Keratinocyte (primary cell): Measurements from ENCODE around the gene RBM18. TPM values are rescaled to one million over a fixed set of nuclear protein-coding genes. Genes with fewer than 3 reads are reported as not detected.

Experiments
- DNase-seq: peaks from one replicate; pipeline ENCODE4 v3.0.0-alpha.2; 2011; ENCODE audit warnings: low read depth, missing footprints, low spot score
- FAIRE-seq: peaks from 2 replicates; lab custom pipeline; 2011; peaks lifted over from hg19 to GRCh38; lab: Jason Lieb, UNC
- H2AFZ ChIP-seq: 2 replicates; pipeline ENCODE4 v1.6.0; 2012; ENCODE audit warnings: low read length, control low read depth, inconsistent platforms; ENCODE audit not compliant: control insufficient read depth
- H3K27ac ChIP-seq: 2 replicates; pipeline ENCODE4 v1.5.1; 2011; ENCODE audit warnings: low read length; ENCODE audit not compliant: control insufficient read depth, insufficient read depth
- H3K27me3 ChIP-seq: 3 replicates; pipeline ENCODE4 v1.6.0; 2011; ENCODE audit warnings: low read length; ENCODE audit not compliant: control insufficient read depth, insufficient read depth; ENCODE audit errors: extremely low read depth
- H3K36me3 ChIP-seq, 2 experiments: 2 replicates in 1 of 2; 3 replicates in 1 of 2; pipeline ENCODE4 v1.5.1; 2011; ENCODE audit warnings: low read length in 2 of 2, mild to moderate bottlenecking in 1 of 2; ENCODE audit not compliant: control insufficient read depth in 2 of 2, insufficient read depth in 2 of 2; ENCODE audit errors: extremely low read depth in 1 of 2
- H3K4me1 ChIP-seq: 3 replicates; pipeline ENCODE4 v1.5.1; 2011; ENCODE audit warnings: low read length; ENCODE audit not compliant: control insufficient read depth, insufficient read depth; ENCODE audit errors: extremely low read depth
- H3K4me2 ChIP-seq: 3 replicates; pipeline ENCODE4 v1.6.0; 2011; ENCODE audit warnings: low read depth, low read length; ENCODE audit not compliant: control insufficient read depth, insufficient read depth; ENCODE audit errors: extremely low read depth
- H3K4me3 ChIP-seq, 3 experiments: fragments of 200-600 bp in 1 of 3; sonication (generic) in 1 of 3; 2 replicates in 2 of 3; 3 replicates in 1 of 3; pipeline ENCODE4 v1.5.1; 2011 to 2016; ENCODE audit warnings: low read length in 3 of 3, mild to moderate bottlenecking in 3 of 3, control low read depth in 2 of 3, inconsistent platforms in 1 of 3, low read depth in 1 of 3, mixed read lengths in 1 of 3, mixed run types in 1 of 3, moderate library complexity in 1 of 3; ENCODE audit not compliant: control insufficient read depth in 2 of 3, insufficient read depth in 2 of 3; ENCODE audit errors: extremely low read depth in 1 of 3
- H3K79me2 ChIP-seq: 2 replicates; pipeline ENCODE4 v1.6.0; 2012; ENCODE audit warnings: low read length; ENCODE audit not compliant: control insufficient read depth, insufficient read depth
- H3K9ac ChIP-seq: 3 replicates; pipeline ENCODE4 v1.6.0; 2011; ENCODE audit warnings: low read length; ENCODE audit not compliant: control insufficient read depth, insufficient read depth; ENCODE audit errors: extremely low read depth
- H3K9me1 ChIP-seq: 3 replicates; pipeline ENCODE4 v1.6.0; 2011; ENCODE audit warnings: low read length; ENCODE audit not compliant: control insufficient read depth, insufficient read depth; ENCODE audit errors: extremely low read depth
- H3K9me3 ChIP-seq: 2 replicates; pipeline ENCODE4 v1.5.1; 2012; ENCODE audit warnings: low read depth, low read length; ENCODE audit not compliant: control insufficient read depth
- H4K20me1 ChIP-seq: 3 replicates; pipeline ENCODE4 v1.6.0; 2011; ENCODE audit warnings: low read length; ENCODE audit not compliant: control insufficient read depth, insufficient read depth; ENCODE audit errors: extremely low read depth
- CTCF ChIP-seq, 3 experiments: IDR thresholded peaks in 1 of 3; conservative IDR thresholded peaks in 1 of 3; optimal IDR thresholded peaks in 1 of 3; 2 replicates in 2 of 3; 3 replicates in 1 of 3; pipeline versions ENCODE3 to v1.5.1; 2011; ENCODE audit warnings: low read length in 3 of 3, mild to moderate bottlenecking in 3 of 3, moderate library complexity in 2 of 3, control low read depth in 1 of 3, inconsistent platforms in 1 of 3; ENCODE audit not compliant: insufficient read depth in 2 of 3; ENCODE audit errors: extremely low read depth in 1 of 3
- EZH2 ChIP-seq: IDR thresholded peaks from one replicate; pipeline ENCODE4 v1.6.1; 2012; ENCODE audit warnings: inconsistent platforms, mild to moderate bottlenecking, low read length, moderate library complexity
- dilution Hi-C: fragments of 300-500 bp; cut with MboI; formaldehyde crosslinking; loops from one replicate; pipeline ENCODE4 v1.7.0; 2020; ENCODE audit warnings: low sequenced_read_pairs; ENCODE audit not compliant: extremely low pct_ligation_motif_present
- polyA plus RNA-seq, 5 experiments: library from polyadenylated mRNA; depleted of rRNA in 3 of 5; stranded (reverse) in 3 of 5; stranded (forward) in 1 of 5; unstranded in 1 of 5; fragments of >200 nt; gene quantifications; 1 replicate in 1 of 5; 2 replicates in 3 of 5; 3 replicates in 1 of 5; pipeline versions ENCODE4 v1.2.1 to v1.2.3, GENCODE V29; 2011 to 2012; ENCODE audit warnings: missing spikeins in 2 of 5, low read depth in 1 of 5, low replicate concordance in 1 of 5

RBM18 gene
- polyA plus RNA-seq, 1 donor (not counting 4 experiments of a cell fraction or from before 2014, with no cell fraction given), result 43.4 TPM

GRCh38 chr9:122193651-122194050 is 71.0 kb downstream of the RBM18 start:
- dilution Hi-C loops, result no loop called here
- no peaks in the 10 kb centered on the region for H3K9me1 ChIP-seq
- no peak overlapping the region for H3K9ac ChIP-seq
- FAIRE-seq (no peak), DNase-seq (no peak)
- no peaks in the 10 kb centered on the region for H3K79me2 ChIP-seq
- H3K27me3 ChIP-seq, result peaks cover 15% of the 10 kb centered on the region
- H3K27ac ChIP-seq, result no peak overlapping the region
- no peaks in the 10 kb centered on the region for H4K20me1 ChIP-seq
- TF ChIP-seq EZH2, result no peak
- no peak for TF ChIP-seq CTCF (optimal IDR thresholded peaks at IDR 0.05 in 1 of 3, IDR thresholded peaks at IDR 0.05 in 1 of 3, conservative IDR thresholded peaks at IDR 0.05 in 1 of 3; ENCODE audit: extremely low read depth in 1 of 3, insufficient read depth in 2 of 3, low read length in 3 of 3)
- H3K4me3 ChIP-seq, result no peak overlapping the region
- no peak overlapping the region for H2AFZ ChIP-seq
- peaks cover 9% of the 10 kb centered on the region for H3K4me1 ChIP-seq
- H3K9me3 ChIP-seq, result no peaks in the 10 kb centered on the region
- no peak overlapping the region for H3K4me2 ChIP-seq
- H3K36me3 ChIP-seq, result no peaks in the 10 kb centered on the region

- dilution Hi-C loops, result no loop called here
- no peaks in the 10 kb centered on the region for H3K79me2 ChIP-seq
- H4K20me1 ChIP-seq, result no peaks in the 10 kb centered on the region
- peaks cover 9% of the 10 kb centered on the region for H3K4me1 ChIP-seq
- DNase-seq, result no peak
- H3K36me3 ChIP-seq, result no peaks in the 10 kb centered on the region
- no peak overlapping the region for H2AFZ ChIP-seq
- no peak for FAIRE-seq
- no peaks in the 10 kb centered on the region for H3K9me1 ChIP-seq
- no peak overlapping the region for H3K4me2 ChIP-seq
- peaks cover 9% of the 10 kb centered on the region for H3K27me3 ChIP-seq
- H3K9me3 ChIP-seq, result no peaks in the 10 kb centered on the region
- TF ChIP-seq CTCF (optimal IDR thresholded peaks at IDR 0.05 in 1 of 3, IDR thresholded peaks at IDR 0.05 in 1 of 3, conservative IDR thresholded peaks at IDR 0.05 in 1 of 3; ENCODE audit: extremely low read depth in 1 of 3, insufficient read depth in 2 of 3, low read length in 3 of 3), result no peak
- TF ChIP-seq EZH2, result no peak
- no peak overlapping the region for H3K9ac ChIP-seq
- no peak overlapping the region for H3K4me3 ChIP-seq
- no peak overlapping the region for H3K27ac ChIP-seq
Measured at GRCh38 chr9:122192914-122193525, 71.6 kb downstream of the RBM18 start.
